Measurements from ENCODE around the gene XYLT2.

Gene XYLT2

DNA sequence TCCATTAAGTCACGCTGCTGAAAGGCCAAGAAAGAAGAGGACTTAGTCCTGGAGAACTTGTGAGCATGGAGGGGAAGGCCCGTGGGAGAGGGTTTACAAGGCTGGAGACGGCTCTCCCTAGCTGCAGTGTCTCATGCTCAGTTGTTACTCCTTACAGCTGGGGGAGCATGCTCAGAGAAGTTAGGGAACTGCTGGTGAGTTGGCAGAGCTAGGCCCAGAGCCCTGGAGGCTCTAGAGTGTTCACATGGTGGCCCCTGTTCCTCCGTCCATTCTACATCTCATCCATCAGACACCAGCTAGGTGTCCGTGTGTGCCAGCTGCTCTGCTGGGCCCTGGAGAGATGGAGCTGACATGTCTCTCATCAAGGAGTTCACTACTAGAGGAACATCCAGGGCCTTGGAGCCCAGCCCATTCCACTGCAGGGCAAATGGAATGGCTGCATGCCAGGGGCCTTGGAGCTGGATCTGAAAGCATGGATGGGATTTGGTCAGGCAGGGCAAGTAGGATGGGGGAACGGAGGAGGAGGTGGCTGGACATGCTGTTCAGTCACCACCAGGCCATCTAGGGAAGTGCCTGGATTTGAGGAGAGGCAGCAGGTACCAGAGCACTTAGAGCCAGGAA is 6.3 kb downstream of the XYLT2 start:
- no peak for FAIRE-seq

DNA sequence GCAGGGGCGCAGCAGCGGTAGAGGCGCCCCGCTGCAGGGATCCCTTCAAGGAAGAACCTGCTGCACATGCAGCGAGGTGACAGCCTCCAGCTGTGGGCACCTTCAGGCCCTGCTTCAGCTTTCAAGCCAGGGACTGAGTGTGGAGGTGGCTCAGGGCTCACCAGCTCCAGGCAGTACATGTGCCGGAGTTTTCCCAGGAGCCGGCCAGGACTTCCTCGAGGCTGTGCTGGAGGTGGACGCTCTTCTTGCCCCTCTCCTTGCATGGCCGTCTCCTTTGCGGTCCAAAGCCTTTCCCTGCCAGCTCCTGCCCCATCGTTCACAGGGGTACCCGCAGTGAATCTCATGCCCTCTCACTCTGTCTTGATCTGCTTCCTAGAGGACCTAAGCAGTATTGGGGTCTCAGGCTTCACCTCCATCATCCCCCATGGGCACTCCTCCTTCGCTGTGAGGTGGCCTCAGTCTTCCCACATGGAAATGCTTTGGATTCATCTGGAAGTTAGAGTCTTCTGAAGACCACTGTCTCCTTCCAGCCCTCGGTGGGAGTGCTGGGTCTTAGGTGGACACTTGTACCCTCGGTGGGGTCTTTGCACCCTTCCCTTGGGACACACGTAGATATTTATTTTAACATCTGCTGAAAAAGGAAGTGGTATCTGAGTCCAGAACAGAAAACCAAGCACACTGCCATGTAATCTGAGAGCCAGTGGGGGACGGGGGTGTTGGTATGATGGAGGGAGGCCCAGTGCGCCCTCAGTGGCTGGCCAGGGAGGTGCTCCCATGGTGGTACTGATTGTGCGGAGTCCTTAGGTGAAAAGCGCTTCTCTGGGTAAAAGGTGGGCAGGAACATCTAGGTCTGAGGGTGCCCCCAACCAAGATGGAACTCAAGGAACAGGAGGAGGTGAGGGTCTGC is 7.0 kb downstream of the XYLT2 start:
- FAIRE-seq, result no peak

DNA sequence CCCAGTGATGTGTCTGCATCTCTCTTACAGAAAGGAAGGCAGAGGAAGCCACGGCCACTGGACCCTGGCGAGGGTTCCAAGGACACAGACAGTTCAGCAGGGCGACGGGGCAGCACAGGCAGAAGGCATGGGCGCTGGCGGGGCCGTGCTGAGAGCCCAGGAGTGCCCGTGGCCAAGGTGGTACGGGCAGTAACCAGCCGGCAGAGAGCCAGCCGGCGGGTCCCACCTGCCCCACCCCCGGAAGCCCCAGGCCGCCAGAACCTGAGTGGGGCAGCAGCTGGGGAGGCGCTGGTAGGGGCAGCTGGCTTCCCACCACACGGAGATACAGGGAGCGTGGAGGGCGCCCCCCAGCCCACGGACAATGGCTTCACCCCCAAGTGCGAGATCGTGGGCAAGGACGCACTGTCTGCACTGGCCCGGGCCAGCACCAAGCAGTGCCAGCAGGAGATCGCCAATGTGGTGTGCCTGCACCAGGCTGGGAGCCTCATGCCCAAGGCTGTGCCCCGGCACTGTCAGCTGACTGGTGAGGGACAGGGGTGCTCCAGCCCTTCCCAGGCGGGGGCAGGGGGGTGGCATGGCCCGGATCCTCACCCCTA is 7.8 kb downstream of the XYLT2 start:
- no peak for FAIRE-seq

DNA sequence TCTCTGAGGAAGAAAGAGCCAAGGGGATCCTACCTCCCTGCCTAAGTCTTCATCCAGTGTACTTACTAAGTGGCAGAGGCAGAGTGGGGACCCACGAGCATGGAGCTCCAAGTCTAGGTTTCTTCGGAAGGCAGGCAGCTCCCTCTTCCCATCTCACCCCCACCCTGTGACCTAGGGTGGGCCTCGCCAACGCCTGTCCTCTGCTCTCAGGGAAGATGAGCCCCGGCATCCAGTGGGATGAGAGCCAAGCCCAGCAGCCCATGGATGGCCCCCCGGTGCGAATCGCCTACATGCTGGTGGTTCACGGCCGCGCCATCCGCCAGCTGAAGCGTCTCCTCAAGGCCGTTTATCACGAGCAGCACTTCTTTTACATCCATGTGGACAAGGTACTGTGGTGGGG is 8.3 kb downstream of the XYLT2 start:
- no peak for FAIRE-seq

DNA sequence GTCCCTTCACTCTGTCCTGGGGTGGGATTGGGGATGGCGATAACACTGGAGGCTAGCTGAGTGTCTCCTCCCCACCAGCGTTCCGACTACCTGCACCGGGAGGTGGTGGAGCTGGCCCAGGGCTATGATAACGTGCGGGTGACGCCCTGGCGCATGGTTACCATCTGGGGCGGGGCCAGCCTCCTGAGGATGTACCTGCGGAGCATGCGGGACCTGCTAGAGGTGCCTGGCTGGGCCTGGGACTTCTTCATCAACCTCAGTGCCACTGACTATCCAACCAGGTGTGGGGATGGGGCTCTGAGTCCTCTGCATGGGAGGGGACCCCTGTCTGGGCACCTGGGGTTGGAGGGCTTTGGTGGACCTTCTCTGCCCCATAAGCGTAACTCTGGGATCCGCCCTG is 8.8 kb downstream of the XYLT2 start:
- no peak for FAIRE-seq

DNA sequence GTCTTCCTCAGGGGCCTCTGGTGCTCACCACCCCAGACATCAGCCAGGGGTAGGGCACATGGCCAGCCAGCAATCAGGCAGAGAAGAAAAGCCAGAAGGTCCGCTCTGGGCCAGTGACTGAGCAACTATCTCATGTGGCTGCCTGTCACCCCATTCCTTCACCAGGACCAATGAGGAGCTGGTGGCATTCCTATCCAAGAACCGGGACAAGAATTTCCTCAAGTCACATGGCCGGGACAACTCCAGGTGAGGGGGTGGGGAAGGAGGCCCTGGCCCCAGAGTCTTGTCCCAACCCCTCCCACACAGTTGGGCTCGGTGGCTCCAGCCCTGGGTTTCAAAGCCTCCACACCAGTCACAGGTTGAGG is 9.4 kb downstream of the XYLT2 start:
- no peak for FAIRE-seq

DNA sequence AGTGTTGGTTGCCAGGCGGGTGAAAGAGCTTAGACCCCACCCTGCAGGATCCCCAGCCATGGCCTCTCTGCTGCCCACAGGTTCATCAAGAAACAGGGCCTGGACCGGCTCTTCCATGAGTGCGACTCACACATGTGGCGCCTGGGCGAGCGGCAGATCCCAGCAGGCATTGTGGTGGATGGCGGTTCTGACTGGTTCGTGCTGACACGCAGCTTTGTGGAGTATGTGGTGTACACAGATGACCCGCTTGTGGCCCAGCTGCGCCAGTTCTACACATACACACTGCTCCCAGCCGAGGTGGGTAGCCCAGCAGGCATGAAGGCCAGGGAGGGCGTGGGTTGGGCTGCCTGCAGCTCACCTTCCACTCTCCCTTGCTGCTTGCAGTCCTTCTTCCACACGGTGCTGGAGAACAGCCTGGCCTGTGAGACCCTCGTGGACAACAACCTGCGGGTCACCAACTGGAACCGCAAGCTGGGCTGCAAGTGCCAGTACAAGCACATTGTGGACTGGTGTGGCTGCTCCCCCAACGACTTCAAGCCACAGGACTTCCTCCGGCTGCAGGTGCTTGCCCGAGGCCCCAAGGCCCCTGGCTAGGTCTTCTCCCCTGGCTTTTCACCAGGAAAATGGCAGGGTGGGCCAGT is 9.9 kb downstream of the XYLT2 start:
- FAIRE-seq, result no peak

DNA sequence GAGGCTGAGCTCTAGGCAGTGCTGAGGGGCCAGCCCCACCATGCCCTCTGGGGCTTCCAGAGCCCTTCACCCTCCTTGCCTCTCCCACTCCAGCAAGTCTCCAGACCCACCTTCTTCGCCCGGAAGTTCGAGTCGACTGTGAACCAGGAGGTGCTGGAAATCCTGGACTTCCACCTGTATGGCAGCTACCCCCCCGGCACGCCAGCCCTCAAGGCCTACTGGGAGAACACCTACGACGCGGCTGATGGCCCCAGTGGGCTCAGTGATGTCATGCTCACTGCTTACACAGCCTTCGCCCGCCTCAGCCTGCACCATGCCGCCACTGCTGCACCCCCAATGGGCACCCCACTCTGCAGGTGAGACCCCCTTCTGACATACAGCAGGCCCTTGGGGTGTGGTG is 10.5 kb downstream of the XYLT2 start:
- no peak for FAIRE-seq

DNA sequence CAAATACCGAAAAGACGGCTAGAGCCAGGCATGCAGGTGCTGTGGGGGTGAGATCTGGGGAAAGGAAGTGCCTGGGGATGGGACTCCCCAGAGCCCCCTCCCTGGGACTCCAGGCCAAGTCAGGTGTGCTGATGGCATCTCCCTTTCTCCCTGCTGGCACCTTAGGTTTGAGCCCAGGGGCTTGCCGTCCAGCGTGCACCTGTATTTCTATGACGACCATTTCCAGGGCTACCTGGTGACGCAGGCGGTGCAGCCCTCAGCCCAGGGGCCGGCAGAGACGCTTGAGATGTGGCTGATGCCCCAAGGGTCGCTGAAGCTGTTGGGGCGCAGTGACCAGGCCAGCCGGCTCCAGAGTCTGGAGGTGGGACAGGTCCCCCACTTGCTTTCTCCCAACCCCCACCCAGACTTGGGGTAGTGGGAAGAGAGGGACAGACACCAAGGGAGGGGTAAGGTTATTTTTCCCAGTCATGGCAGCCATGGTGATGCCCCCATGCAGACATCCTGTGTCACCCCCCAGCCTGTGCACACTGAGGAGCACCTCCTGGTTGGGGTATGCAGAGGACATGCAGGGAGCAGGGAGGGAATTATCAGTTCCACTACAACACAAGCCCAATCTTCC is 11.1 kb downstream of the XYLT2 start:
- FAIRE-seq, result no peak

DNA sequence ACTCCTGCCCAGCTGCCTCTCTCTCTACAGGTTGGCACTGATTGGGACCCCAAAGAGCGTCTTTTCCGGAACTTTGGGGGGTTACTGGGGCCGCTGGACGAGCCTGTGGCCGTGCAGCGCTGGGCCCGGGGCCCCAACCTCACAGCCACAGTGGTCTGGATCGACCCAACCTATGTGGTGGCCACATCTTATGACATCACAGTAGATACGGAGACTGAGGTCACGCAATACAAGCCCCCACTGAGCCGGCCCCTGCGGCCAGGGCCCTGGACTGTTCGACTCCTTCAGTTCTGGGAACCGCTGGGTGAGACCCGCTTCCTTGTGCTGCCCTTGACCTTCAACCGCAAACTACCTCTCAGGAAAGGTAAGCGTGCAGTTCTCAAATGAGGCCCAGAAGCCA is 12.3 kb downstream of the XYLT2 start:
- FAIRE-seq, result no peak

DNA sequence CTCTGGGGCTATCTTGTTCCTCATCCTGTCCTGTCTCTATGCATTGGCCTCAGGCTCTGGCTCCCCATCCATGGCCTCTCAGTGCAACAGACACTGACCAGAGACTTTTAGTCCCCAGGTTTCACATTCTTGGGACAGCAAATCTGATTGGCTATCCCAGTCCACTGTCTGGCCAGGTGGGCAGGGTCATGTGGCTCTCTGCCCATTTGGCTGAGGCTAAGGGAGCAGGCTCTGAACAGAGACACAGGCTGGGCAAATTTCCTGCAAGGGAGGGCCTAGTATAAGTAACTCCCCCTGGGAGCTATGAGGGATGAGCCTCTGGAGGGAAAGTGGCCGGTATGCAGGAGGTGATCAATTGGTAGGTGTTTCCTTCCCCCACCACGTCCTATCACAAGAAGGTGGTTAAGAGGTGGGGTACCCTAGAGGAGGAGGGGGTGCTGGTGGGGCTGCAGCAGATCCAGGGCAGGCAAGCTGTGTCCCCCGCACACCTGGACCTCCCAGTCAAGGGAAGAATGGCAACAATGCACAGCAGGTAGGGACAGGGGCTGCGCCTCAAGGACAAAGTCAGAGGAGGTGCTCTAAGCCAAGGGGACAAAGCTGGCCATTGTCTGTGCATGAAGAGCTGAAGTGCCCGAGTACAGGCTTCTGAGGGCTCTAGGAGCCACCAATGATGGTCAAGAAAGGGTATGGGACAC is 13.2 kb downstream of the XYLT2 start:
- FAIRE-seq, result no peak

DNA sequence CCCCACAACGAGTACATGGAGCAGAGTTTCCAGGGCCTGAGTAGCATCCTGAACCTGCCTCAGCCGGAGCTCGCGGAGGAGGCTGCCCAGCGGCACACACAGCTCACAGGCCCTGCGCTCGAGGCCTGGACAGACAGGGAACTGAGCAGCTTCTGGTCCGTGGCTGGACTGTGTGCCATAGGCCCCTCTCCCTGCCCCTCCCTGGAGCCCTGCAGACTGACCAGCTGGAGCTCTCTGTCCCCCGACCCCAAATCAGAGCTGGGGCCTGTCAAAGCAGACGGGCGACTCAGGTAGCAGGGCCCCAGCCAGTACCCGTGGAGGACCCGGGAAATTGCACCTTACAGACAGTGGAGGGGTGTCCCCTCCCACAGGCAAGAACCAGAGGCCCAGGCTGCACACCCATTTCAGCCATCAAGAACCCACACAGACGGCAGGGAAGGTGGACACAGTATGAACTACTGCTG is 14.1 kb downstream of the XYLT2 start:
- no peak for FAIRE-seq

DNA sequence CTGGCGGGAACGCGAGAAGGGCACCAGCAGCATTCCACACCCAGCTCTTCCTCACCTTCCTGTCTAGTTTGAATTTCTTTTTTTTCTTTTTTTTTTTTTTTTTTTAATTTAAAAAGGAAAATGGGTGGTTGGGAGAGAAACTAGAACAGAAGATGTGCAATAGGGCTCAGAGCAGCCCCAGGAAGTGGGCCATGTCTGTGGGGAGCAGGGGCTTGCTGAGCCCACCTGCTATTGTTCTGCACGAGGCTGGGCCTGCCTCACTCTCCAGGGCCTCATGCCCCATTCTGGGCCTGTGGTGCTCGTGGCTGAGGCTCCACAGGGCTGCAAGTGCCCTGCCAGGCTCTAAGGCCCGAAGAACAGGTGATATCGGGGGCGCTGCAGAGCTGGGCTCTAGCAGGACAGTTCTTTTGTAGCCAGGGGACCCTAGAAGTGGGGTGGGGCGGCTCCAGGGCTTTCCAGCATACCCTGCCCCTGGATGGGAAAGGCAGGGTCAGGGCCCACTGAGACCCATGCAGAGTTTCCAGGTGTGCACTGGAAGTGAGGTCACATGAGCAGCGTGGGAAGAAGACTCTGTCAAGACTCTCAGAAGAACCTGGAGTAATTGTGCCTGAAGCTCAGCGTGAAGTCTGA is 14.7 kb downstream of the XYLT2 start:
- FAIRE-seq, result no peak

DNA sequence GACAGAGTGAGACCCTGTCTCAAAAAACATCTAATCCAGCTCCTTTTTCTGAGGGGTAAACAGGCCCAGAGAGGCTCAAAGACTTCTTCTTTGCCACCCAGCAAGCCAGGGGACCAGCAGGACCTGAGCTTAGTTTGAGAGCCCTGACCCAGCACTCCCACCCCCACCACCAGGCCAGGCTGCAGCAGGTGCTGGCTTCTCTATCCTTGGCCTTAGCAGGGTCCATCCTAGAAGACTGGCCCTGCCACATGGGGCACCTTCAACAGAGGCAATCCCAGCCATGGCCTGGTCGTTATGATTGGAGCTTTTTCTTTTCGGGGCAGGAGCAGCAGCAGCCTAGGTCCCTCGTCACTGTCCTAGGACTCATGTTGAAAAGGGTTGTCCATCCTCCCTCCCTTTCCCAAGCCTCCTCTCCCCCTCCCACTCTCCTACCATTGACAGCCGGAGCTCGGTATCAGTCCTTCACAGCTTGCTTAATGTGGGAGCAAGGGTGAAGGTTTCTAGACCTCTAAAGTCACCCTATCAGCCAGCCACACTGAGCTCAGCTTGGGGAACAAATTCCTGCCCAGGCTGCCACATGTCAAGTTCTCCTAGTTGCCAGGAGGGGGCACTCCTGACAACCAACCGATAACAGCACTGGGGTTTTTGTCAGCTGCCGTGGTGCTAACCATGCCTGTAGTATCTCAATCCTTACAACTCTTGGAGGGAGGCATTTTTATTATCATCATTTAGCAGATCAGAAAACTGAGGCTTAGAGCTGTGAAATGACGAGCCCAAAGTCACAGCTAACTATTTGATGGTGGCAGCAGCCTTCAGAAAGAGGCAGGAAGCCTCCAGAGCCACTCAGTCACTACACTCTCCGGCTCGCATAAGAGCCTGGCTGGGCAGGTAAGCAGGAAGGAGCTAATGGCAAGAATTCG is 15.9 kb downstream of the XYLT2 start:
- no peak for FAIRE-seq

DNA sequence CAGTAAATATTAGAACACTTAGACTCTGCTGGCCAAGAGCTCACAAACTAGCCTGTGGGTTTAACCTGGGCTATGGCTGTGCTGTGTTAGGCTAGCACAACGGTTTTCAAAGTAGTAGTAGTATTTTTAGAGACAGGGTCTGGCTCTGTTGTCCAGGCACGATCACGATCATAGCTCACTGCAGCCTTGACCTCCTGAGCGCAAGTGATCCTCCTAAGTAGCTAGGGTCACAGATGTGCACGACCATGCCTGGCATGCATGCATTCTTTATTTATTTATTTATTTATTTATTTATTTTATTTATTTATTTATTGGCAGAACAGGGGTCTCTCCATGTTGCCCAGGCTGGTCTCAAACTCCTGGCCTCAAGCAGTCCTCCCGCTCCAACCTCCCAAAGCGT is 16.7 kb downstream of the XYLT2 start:
- FAIRE-seq, result no peak

DNA sequence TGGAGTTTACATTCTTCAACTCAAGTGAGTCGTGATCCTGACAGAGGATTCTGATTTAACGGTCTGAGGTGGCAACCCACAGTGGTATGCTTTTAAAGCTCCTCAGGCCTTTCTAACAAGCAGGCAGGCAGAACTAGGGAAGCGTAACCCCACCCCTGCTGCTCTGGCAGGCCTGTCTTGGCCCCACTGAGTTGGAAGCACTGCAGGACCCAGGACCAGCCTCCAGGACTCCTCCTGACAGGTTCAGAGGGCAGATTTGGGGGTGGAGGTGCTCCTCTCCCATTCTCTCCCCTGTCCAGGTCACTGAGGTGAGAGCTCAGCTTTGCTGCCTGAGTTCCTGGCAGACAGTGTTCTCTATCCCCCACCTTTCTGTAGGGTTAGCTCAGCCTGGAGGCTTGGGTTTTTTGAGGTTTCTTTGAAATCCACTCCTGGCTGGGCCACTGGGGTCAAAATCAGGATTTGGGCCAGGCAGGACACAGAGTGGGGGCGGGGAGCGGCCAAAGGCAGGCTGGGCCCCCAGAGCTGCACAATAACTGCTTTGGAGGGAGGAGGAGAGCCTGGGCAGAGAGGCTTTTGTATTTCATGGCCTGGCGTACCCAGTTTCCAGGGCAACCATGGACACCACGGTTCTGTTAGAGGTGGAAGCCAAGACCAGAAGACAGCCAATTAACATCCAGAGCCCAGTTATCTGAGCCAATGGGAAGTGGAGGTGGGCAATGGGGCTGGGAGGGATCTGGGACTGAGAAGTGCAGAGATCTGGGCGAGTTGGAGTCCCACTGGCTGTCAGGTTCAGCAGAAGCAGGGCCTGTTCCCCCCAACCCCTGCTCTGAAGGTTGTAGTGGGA is 17.5 kb downstream of the XYLT2 start:
- no peak for FAIRE-seq

DNA sequence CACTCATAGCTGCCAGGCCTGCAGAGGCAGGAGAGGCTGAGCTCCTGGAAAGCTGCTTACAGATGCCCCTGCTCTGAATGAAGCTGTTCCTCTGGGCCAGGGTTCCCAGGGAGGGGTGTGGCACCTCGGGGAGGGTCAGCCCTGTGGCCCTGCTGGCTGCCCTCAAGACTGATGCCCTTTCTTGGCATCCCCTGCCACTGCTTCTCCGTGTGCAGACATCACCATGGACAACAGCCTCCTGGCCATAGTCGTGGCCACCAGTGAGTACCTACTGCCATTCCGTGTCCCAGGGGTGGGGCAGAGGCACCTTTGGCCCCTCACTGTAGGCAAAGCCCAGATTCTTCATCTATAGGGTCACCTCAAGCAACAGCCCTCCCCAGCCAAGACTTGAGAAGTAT is 18.1 kb downstream of the XYLT2 start:
- no peak for FAIRE-seq

DNA sequence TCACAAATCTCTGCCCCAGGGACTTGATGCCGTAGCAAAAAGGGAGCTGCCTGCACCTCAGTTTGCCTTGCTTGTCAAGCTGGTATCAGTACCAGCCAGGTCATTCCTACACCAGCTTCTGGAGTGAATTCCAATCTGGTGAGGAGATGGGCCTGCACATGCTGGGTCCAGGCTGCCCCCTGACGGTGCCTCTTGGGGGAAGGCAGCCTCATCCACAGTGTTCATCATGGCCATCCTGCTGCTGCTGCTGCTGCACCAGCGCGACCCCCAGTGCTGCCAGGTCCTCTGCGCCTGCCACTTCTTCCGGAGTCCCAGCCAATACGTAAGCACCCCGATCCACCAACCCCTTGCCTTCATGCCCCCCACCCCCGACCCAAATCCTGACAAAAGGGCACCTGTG is 18.8 kb downstream of the XYLT2 start:
- FAIRE-seq, result no peak

DNA sequence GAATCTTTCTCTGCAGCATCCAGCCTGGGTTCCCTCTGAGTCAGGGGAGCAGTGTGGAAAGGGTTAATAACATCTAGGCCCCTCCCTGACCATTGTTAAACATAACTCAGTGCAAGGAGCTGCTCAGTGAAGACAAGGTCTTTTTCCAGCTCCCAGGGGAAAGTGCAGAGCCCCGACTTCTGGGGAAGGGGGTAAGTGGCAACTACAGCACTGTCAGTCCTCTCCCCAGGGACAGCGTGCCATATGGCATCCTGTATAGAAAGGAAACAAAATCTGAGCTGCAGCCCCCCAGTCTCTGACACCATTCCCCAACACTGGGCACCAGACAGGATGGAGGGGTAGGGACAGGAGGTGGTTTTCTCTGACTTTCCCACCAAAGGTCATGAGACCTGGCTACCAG is 19.2 kb downstream of the XYLT2 start:
- FAIRE-seq, result no peak
